ENCODE results near the gene HOXC13.

- no peak for TF ChIP-seq POLR2A (IDR thresholded peaks at IDR 0.05)
- no peak for TF ChIP-seq CTCF (IDR thresholded peaks at IDR 0.05)
Measured at GRCh38 chr12:53916788-53917655, 21.6 kb upstream of the HOXC13 start.
